ENCODE measurements around the gene MED23.

Gene MED23

DNA sequence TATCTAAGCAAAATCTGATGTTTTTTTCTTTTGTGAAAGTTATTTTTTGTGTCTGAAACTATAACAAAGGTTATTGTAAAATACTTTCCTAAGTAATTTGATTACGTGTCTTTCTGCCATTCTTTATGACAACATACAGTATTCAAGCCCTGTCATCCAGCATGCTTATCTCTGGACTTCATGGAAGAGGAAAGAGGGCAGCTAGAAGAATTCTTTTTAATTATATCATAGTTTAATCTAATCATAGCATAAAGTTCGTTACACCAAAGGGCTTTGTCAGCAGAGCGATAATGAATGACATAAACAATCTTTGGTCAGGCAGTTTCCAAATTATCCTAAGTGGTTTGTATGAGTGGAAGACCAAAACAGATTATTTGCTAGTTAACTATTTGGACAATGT lies 12.5 kb upstream of the MED23 start:
- no peak for TF ChIP-seq CEBPB (IDR thresholded peaks at IDR 0.05)

DNA sequence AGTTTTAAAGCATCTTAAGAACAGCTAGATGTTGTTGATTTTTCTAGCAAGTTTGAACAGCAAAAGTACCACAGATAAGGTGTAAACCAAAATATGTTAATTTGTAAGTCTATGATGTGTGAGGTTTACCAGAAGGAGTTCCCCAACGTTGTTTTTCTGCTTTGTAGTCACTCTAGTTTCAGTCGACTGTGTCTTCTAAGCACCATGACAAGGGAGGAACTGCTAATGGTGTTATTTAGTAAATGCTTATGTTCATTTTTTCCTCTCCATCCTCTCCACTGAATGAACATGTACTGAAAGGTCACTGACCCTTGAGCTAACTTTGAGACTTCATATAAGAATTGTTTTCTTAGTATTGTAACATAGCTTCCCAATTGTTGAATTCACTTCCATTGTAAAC lies 12.1 kb upstream of the MED23 start:
- TF ChIP-seq, protein P1, sequence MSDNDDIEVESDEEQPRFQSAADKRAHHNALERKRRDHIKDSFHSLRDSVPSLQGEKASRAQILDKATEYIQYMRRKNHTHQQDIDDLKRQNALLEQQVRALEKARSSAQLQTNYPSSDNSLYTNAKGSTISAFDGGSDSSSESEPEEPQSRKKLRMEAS (IDR thresholded peaks at IDR 0.05): no peak
- no peak for TF ChIP-seq CREB1 (IDR thresholded peaks at IDR 0.05; ENCODE audit: low read depth)
- no peak for TF ChIP-seq CEBPB (IDR thresholded peaks at IDR 0.05)
- TF ChIP-seq TCF12 (IDR thresholded peaks at IDR 0.05; ENCODE audit: low read depth): no peak
- TF ChIP-seq TAF1 (IDR thresholded peaks at IDR 0.05; ENCODE audit: low read depth): no peak
- no peak for TF ChIP-seq ZBTB7A (IDR thresholded peaks at IDR 0.05; ENCODE audit: low read depth)
- no peak for TF ChIP-seq NFIC (IDR thresholded peaks at IDR 0.05)
- TF ChIP-seq, protein P2, sequence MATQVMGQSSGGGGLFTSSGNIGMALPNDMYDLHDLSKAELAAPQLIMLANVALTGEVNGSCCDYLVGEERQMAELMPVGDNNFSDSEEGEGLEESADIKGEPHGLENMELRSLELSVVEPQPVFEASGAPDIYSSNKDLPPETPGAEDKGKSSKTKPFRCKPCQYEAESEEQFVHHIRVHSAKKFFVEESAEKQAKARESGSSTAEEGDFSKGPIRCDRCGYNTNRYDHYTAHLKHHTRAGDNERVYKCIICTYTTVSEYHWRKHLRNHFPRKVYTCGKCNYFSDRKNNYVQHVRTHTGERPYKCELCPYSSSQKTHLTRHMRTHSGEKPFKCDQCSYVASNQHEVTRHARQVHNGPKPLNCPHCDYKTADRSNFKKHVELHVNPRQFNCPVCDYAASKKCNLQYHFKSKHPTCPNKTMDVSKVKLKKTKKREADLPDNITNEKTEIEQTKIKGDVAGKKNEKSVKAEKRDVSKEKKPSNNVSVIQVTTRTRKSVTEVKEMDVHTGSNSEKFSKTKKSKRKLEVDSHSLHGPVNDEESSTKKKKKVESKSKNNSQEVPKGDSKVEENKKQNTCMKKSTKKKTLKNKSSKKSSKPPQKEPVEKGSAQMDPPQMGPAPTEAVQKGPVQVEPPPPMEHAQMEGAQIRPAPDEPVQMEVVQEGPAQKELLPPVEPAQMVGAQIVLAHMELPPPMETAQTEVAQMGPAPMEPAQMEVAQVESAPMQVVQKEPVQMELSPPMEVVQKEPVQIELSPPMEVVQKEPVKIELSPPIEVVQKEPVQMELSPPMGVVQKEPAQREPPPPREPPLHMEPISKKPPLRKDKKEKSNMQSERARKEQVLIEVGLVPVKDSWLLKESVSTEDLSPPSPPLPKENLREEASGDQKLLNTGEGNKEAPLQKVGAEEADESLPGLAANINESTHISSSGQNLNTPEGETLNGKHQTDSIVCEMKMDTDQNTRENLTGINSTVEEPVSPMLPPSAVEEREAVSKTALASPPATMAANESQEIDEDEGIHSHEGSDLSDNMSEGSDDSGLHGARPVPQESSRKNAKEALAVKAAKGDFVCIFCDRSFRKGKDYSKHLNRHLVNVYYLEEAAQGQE (IDR thresholded peaks at IDR 0.05; ENCODE audit: low read depth): no peak
- TF ChIP-seq TEAD4 (IDR thresholded peaks at IDR 0.05): no peak
- TF ChIP-seq YY1 (IDR thresholded peaks at IDR 0.05; ENCODE audit: low read depth): no peak
- no peak for TF ChIP-seq EP300 (IDR thresholded peaks at IDR 0.05; ENCODE audit: borderline replicate concordance)
- TF ChIP-seq EGR1 (IDR thresholded peaks at IDR 0.05): no peak
- TF ChIP-seq FOXM1 (IDR thresholded peaks at IDR 0.05; ENCODE audit: borderline replicate concordance, low read depth): no peak
- no peak for TF ChIP-seq RAD21 (IDR thresholded peaks at IDR 0.05; ENCODE audit: low read depth)
- TF ChIP-seq, protein P3, sequence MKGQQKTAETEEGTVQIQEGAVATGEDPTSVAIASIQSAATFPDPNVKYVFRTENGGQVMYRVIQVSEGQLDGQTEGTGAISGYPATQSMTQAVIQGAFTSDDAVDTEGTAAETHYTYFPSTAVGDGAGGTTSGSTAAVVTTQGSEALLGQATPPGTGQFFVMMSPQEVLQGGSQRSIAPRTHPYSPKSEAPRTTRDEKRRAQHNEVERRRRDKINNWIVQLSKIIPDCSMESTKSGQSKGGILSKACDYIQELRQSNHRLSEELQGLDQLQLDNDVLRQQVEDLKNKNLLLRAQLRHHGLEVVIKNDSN (IDR thresholded peaks at IDR 0.05): no peak

DNA sequence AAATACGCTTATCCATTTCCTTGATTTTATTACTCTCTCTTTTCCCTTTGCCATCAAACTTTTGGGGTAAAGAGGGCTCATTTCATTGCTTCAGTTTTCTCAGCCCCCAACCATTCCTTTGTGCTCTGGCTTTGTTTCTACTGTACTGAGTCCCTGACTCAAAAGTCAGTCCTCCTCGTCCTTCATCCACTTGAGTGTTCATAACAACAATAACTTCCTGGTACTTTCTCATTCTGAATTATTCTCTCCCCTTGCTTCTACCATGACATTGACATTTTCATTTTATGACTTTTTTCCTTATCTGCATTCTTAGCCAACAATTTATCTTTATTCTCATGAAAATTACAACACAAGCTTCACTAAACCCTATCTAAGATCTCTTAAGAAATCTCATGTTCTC lies 10.0 kb upstream of the MED23 start:
- TF ChIP-seq TAF1 (IDR thresholded peaks at IDR 0.05; ENCODE audit: low read depth) (no peak), CEBPB (IDR thresholded peaks at IDR 0.05) (no peak), RAD21 (IDR thresholded peaks at IDR 0.05; ENCODE audit: low read depth) (no peak), EP300 (IDR thresholded peaks at IDR 0.05; ENCODE audit: borderline replicate concordance) (no peak), EGR1 (IDR thresholded peaks at IDR 0.05) (no peak), NFIC (IDR thresholded peaks at IDR 0.05) (no peak), FOXM1 (IDR thresholded peaks at IDR 0.05; ENCODE audit: borderline replicate concordance, low read depth) (no peak), YY1 (IDR thresholded peaks at IDR 0.05; ENCODE audit: low read depth) (no peak), TEAD4 (IDR thresholded peaks at IDR 0.05) (no peak), CREB1 (IDR thresholded peaks at IDR 0.05; ENCODE audit: low read depth) (no peak), TCF12 (IDR thresholded peaks at IDR 0.05; ENCODE audit: low read depth) (no peak), ZBTB7A (IDR thresholded peaks at IDR 0.05; ENCODE audit: low read depth) (no peak)
- TF ChIP-seq, protein P1 (IDR thresholded peaks at IDR 0.05): no peak
- TF ChIP-seq, protein P2 (IDR thresholded peaks at IDR 0.05; ENCODE audit: low read depth): no peak
- TF ChIP-seq, protein P3 (IDR thresholded peaks at IDR 0.05): no peak

DNA sequence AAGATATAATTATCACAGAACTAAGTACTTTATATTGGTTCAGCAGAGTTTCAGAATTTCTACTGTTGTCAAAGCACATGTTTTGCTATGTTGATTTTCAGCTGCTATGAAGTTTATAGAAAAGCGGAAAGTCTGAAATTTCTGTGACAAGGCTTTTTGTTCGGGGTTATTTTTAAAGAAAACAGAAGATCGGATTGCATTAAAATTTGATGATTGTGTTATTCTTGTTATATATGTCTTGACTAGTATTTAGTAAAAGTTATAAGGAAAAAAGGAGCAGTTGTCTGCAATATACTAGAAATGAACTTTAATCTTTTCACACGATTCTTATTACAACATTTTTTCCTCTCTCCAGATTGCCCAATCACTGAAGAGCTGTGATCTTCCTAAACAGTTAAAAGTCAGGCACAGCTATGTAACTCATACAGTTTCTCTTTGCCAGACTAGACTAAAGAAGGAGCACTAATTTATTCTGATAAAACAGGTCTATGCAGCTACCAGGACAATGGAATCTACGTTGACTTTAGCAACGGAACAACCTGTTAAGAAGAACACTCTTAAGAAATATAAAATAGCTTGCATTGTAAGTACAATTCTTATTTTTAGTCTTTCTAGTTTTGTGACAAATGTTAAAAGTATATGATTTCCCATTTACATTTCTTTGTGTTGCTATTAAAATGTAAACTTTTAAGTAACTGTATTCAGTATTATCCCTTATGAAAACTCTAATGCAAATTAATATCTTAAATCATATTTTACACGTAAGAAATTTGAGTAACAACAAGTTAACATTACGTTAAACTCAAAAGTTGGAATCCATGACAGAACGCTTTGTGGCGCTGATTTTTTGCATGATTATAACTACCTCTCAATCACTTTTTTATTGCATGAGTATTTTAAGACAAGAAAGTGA lies 9.1 kb upstream of the MED23 start, which contains the start of gene ENPP3:
Gene ENPP3 (plus strand): TSS at position 423 of the 913 bp plus-strand sequence. CDS start 83 bp downstream, at position 506.
- TF ChIP-seq, protein P1 (IDR thresholded peaks at IDR 0.05): no peak
- no peak for TF ChIP-seq TEAD4 (IDR thresholded peaks at IDR 0.05)
- no peak for TF ChIP-seq ZBTB7A (IDR thresholded peaks at IDR 0.05; ENCODE audit: low read depth)
- TF ChIP-seq TCF12 (IDR thresholded peaks at IDR 0.05; ENCODE audit: low read depth): no peak
- no peak for TF ChIP-seq FOXM1 (IDR thresholded peaks at IDR 0.05; ENCODE audit: borderline replicate concordance, low read depth)
- no peak for TF ChIP-seq CEBPB (IDR thresholded peaks at IDR 0.05)
- no peak for TF ChIP-seq NFIC (IDR thresholded peaks at IDR 0.05)
- TF ChIP-seq EP300 (IDR thresholded peaks at IDR 0.05; ENCODE audit: borderline replicate concordance): no peak
- TF ChIP-seq, protein P2 (IDR thresholded peaks at IDR 0.05; ENCODE audit: low read depth): no peak
